ENCODE measurements around the gene COL6A2.
"Not testable (repeated sequence)": the region's sequence is repeated elsewhere in the genome, so short reads cannot be mapped to it uniquely, and the experiment has no call there.

Gene COL6A2

GRCh38 chr21:46081022-46081861, 16.7 kb upstream of the COL6A2 start:
- H3K9me3 Mint-ChIP-seq, result no peaks in the 10 kb centered on the region
- DNase-seq, result peak; percentile 13
- CTCF ChIA-PET, result no interaction called here
- no peaks in the 10 kb centered on the region for H3K27me3 Mint-ChIP-seq
- no peak overlapping the region for H3K4me3 Mint-ChIP-seq
- no peaks in the 10 kb centered on the region for H3K4me1 Mint-ChIP-seq
- H3K36me3 Mint-ChIP-seq, result no peaks in the 10 kb centered on the region
- no peak overlapping the region for H3K27ac Mint-ChIP-seq

GRCh38 chr21:46081862-46082712, 15.8 kb upstream of the COL6A2 start:
- Mint-ChIP-seq H3K9me3 (peaks cover 5% of the 10 kb centered on the region), H3K4me1 (no peaks in the 10 kb centered on the region), H3K27ac (no peak overlapping the region), H3K27me3 (no peaks in the 10 kb centered on the region), H3K4me3 (no peak overlapping the region), H3K36me3 (peaks cover 3% of the 10 kb centered on the region)
- DNase-seq, result peak; percentile 15
- CTCF ChIA-PET, result no interaction called here

GRCh38 chr21:46082713-46082962, 15.3 kb upstream of the COL6A2 start:
- Mint-ChIP-seq H3K27ac (no peak overlapping the region), H3K9me3 (peaks cover 7% of the 10 kb centered on the region), H3K27me3 (no peaks in the 10 kb centered on the region), H3K4me3 (no peak overlapping the region), H3K36me3 (peaks cover 3% of the 10 kb centered on the region), H3K4me1 (no peaks in the 10 kb centered on the region)
- peak; percentile 6 for DNase-seq
- CTCF ChIA-PET, result no interaction called here

GRCh38 chr21:46082963-46083790, 14.7 kb upstream of the COL6A2 start:
- Mint-ChIP-seq H3K9me3 (peaks cover 9% of the 10 kb centered on the region), H3K4me3 (no peak overlapping the region), H3K27me3 (no peaks in the 10 kb centered on the region), H3K4me1 (no peaks in the 10 kb centered on the region), H3K36me3 (peaks cover 3% of the 10 kb centered on the region), H3K27ac (no peak overlapping the region)
- CTCF ChIA-PET, result no interaction called here
- DNase-seq, result peak; percentile 14

- H3K9me3 Mint-ChIP-seq, result peaks cover 11% of the 10 kb centered on the region
- CTCF ChIA-PET, result no interaction called here
- no peak for DNase-seq
These were observed 13.9 kb upstream of the COL6A2 start for GRCh38 chr21:46083791-46084561.

GRCh38 chr21:46084709-46085108, 13.2 kb upstream of the COL6A2 start:
- Mint-ChIP-seq H3K27me3 (peaks cover 4% of the 10 kb centered on the region), H3K36me3 (peaks cover 3% of the 10 kb centered on the region), H3K27ac (no peak overlapping the region), H3K4me1 (no peaks in the 10 kb centered on the region), H3K4me3 (no peak overlapping the region), H3K9me3 (peaks cover 11% of the 10 kb centered on the region)
- no peak for DNase-seq
- CTCF ChIA-PET, result no interaction called here

More at GRCh38 chr21:46083791-46084561, 13.9 kb upstream of the COL6A2 start:
- no peaks in the 10 kb centered on the region for H3K27me3 Mint-ChIP-seq
- peaks cover 3% of the 10 kb centered on the region for H3K36me3 Mint-ChIP-seq
- no peaks in the 10 kb centered on the region for H3K4me1 Mint-ChIP-seq
- no peak overlapping the region for H3K27ac Mint-ChIP-seq
- no peak overlapping the region for H3K4me3 Mint-ChIP-seq

- CTCF ChIA-PET, H3K27me3 Mint-ChIP-seq, H3K4me3 Mint-ChIP-seq, H3K4me1 Mint-ChIP-seq, DNase-seq, H3K27ac Mint-ChIP-seq, H3K36me3 Mint-ChIP-seq: not testable (repeated sequence)
- H3K9me3 Mint-ChIP-seq, result peaks cover 11% of the 10 kb centered on the region
These were observed 12.7 kb upstream of the COL6A2 start for GRCh38 chr21:46085259-46085658.

GRCh38 chr21:46087641-46088040, 10.3 kb upstream of the COL6A2 start:
- Mint-ChIP-seq H3K4me1 (no peaks in the 10 kb centered on the region), H3K27ac (no peak overlapping the region), H3K4me3 (no peak overlapping the region), H3K27me3 (peaks cover 4% of the 10 kb centered on the region), H3K9me3 (peaks cover 19% of the 10 kb centered on the region), H3K36me3 (peaks cover 5% of the 10 kb centered on the region)
- CTCF ChIA-PET, result no interaction called here
- no peak for DNase-seq

GRCh38 chr21:46088189-46088588, 9.7 kb upstream of the COL6A2 start:
- no peaks in the 10 kb centered on the region for H3K4me1 Mint-ChIP-seq
- H3K27me3 Mint-ChIP-seq, result peaks cover 7% of the 10 kb centered on the region
- no peak for DNase-seq
- peaks cover 19% of the 10 kb centered on the region for H3K9me3 Mint-ChIP-seq
- CTCF ChIA-PET, result no interaction called here
- no peak overlapping the region for H3K4me3 Mint-ChIP-seq
- H3K36me3 Mint-ChIP-seq, result peaks cover 5% of the 10 kb centered on the region
- H3K27ac Mint-ChIP-seq, result no peak overlapping the region

GRCh38 chr21:46089285-46089684, 8.6 kb upstream of the COL6A2 start:
- no peaks in the 10 kb centered on the region for H3K4me1 Mint-ChIP-seq
- peaks cover 7% of the 10 kb centered on the region for H3K27me3 Mint-ChIP-seq
- H3K9me3 Mint-ChIP-seq, result peaks cover 19% of the 10 kb centered on the region
- no peak overlapping the region for H3K4me3 Mint-ChIP-seq
- DNase-seq, result no peak
- CTCF ChIA-PET, result no interaction called here
- H3K27ac Mint-ChIP-seq, result no peak overlapping the region
- peaks cover 5% of the 10 kb centered on the region for H3K36me3 Mint-ChIP-seq

GRCh38 chr21:46091118-46091517, 6.8 kb upstream of the COL6A2 start:
- no peak for DNase-seq
- peaks cover 5% of the 10 kb centered on the region for H3K36me3 Mint-ChIP-seq
- peaks cover 19% of the 10 kb centered on the region for H3K9me3 Mint-ChIP-seq
- no peaks in the 10 kb centered on the region for H3K4me1 Mint-ChIP-seq
- H3K27ac Mint-ChIP-seq, result no peak overlapping the region
- peaks cover 16% of the 10 kb centered on the region for H3K27me3 Mint-ChIP-seq
- no peak overlapping the region for H3K4me3 Mint-ChIP-seq
- CTCF ChIA-PET, result no interaction called here

- peaks cover 19% of the 10 kb centered on the region for H3K9me3 Mint-ChIP-seq
- no peak overlapping the region for H3K4me3 Mint-ChIP-seq
- H3K27me3 Mint-ChIP-seq, result peaks cover 21% of the 10 kb centered on the region
- no peaks in the 10 kb centered on the region for H3K4me1 Mint-ChIP-seq
- CTCF ChIA-PET, result no interaction called here
- H3K36me3 Mint-ChIP-seq, result peaks cover 5% of the 10 kb centered on the region
- no peak overlapping the region for H3K27ac Mint-ChIP-seq
- peak; percentile 10 for DNase-seq
These were observed 6.3 kb upstream of the COL6A2 start for GRCh38 chr21:46091631-46092025.

- Mint-ChIP-seq H3K36me3 (peaks cover 1% of the 10 kb centered on the region), H3K27me3 (peaks cover 27% of the 10 kb centered on the region), H3K27ac (no peak overlapping the region), H3K9me3 (peaks cover 14% of the 10 kb centered on the region), H3K4me3 (no peak overlapping the region), H3K4me1 (no peaks in the 10 kb centered on the region)
- DNase-seq, result peak; percentile 5
- CTCF ChIA-PET, result no interaction called here
These were observed 5.7 kb upstream of the COL6A2 start for GRCh38 chr21:46092026-46092764.
